Measurements from ENCODE around the gene CDCP2.

- no peak for TF ChIP-seq EZH2 (IDR thresholded peaks at IDR 0.05; ENCODE audit: insufficient read depth, low read length)
- TF ChIP-seq, protein P1, sequence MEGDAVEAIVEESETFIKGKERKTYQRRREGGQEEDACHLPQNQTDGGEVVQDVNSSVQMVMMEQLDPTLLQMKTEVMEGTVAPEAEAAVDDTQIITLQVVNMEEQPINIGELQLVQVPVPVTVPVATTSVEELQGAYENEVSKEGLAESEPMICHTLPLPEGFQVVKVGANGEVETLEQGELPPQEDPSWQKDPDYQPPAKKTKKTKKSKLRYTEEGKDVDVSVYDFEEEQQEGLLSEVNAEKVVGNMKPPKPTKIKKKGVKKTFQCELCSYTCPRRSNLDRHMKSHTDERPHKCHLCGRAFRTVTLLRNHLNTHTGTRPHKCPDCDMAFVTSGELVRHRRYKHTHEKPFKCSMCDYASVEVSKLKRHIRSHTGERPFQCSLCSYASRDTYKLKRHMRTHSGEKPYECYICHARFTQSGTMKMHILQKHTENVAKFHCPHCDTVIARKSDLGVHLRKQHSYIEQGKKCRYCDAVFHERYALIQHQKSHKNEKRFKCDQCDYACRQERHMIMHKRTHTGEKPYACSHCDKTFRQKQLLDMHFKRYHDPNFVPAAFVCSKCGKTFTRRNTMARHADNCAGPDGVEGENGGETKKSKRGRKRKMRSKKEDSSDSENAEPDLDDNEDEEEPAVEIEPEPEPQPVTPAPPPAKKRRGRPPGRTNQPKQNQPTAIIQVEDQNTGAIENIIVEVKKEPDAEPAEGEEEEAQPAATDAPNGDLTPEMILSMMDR (IDR thresholded peaks at IDR 0.05; ENCODE audit: insufficient read depth, low read depth, low read length), result no peak
Measured at GRCh38 chr1:54163051-54163450, 10.3 kb upstream of the CDCP2 start.
